Right ventricle myocardium inferior (tissue), 1 donor: Measurements from ENCODE around the gene EXOC3L4. TPM values are rescaled to one million over a fixed set of nuclear protein-coding genes. Genes with fewer than 3 reads are reported as not detected.

Experiments used
- ATAC-seq: fragments of 200-7000 bp; cut with Tn5 transposase; one replicate; pipeline ENCODE4 v1.9.1; 2020; ENCODE audit warnings: mild to moderate bottlenecking, moderate library complexity
- DNase-seq: peaks from one replicate; pipeline ENCODE4 v3.0.0; 2021; ENCODE audit errors: missing footprints
- intact Hi-C: fragments of 100-400 bp; cut with DNase I; formaldehyde crosslinking; loops from one replicate; pipeline ENCODE4 v1.11.0; 2022
- total RNA-seq: library from RNA; stranded (reverse); fragmentation: NEBNext Ultra II Directional; extraction: Animal tissue kit (Norgen Biotek cat#: 25700); gene quantifications from one replicate; pipeline ENCODE4 v1.2.1, GENCODE V29; 2021
- donor health status: DM: no; HTN: yes; CAD: no; lungs with severe emphysema.

The EXOC3L4 gene
- total RNA-seq, 1 donor from 2014 or later: 1.2 TPM

- intact Hi-C loops: no loop called here
- DNase-seq: no peak
- no peak for ATAC-seq
Measured at GRCh38 chr14:103126088-103126872, 31.8 kb downstream of the EXOC3L4 start.

- DNase-seq (no peak), ATAC-seq (no peak)
- intact Hi-C loops: no loop called here
Measured at GRCh38 chr14:103126873-103127304, 32.4 kb downstream of the EXOC3L4 start.

GRCh38 chr14:103127356-103127755 lies 32.8 kb downstream of the EXOC3L4 start:
- ATAC-seq: no peak
- no peak for DNase-seq
- intact Hi-C loops: no loop called here

- intact Hi-C loops: no loop called here
- no peak for DNase-seq
Measured at GRCh38 chr14:103127861-103128598, 33.5 kb downstream of the EXOC3L4 start.

GRCh38 chr14:103128631-103129300 lies 34.2 kb downstream of the EXOC3L4 start:
- DNase-seq: no peak
- intact Hi-C loops: no loop called here
- no peak for ATAC-seq

More at GRCh38 chr14:103127861-103128598, 33.5 kb downstream of the EXOC3L4 start:
- ATAC-seq: no peak

GRCh38 chr14:103129301-103130016 lies 34.9 kb downstream of the EXOC3L4 start:
- no peak for ATAC-seq
- intact Hi-C loops: no loop called here
- DNase-seq: no peak

- intact Hi-C loops: no loop called here
- DNase-seq: no peak
- ATAC-seq: no peak
Measured at GRCh38 chr14:103130017-103130764, 35.7 kb downstream of the EXOC3L4 start.

GRCh38 chr14:103130965-103131364 lies 36.4 kb downstream of the EXOC3L4 start:
- DNase-seq (no peak), ATAC-seq (no peak)
- intact Hi-C loops: no loop called here

- DNase-seq (no peak), ATAC-seq (no peak)
- intact Hi-C loops: no loop called here
Measured at GRCh38 chr14:103131580-103131979, 37.1 kb downstream of the EXOC3L4 start.

GRCh38 chr14:103132381-103133209 lies 38.1 kb downstream of the EXOC3L4 start:
- DNase-seq: no peak
- peak; percentile 6 for ATAC-seq
- intact Hi-C loops: no loop called here

- intact Hi-C loops: no loop called here
- ATAC-seq: no peak
- no peak for DNase-seq
Measured at GRCh38 chr14:103133210-103134140, 39.0 kb downstream of the EXOC3L4 start.

GRCh38 chr14:103134405-103134804 lies 39.9 kb downstream of the EXOC3L4 start:
- DNase-seq (no peak), ATAC-seq (no peak)
- intact Hi-C loops: no loop called here

- DNase-seq: no peak
- no peak for ATAC-seq
- intact Hi-C loops: no loop called here
Measured at GRCh38 chr14:103134919-103135318, 40.4 kb downstream of the EXOC3L4 start.

- intact Hi-C loops: no loop called here
- DNase-seq: no peak
- ATAC-seq: no peak
Measured at GRCh38 chr14:103135333-103136260, 41.1 kb downstream of the EXOC3L4 start.
